ENCODE measurements around the gene RPP21.
A peak's percentile ranks its signal among the peaks of the same experiment; 100 is the strongest.

DNA sequence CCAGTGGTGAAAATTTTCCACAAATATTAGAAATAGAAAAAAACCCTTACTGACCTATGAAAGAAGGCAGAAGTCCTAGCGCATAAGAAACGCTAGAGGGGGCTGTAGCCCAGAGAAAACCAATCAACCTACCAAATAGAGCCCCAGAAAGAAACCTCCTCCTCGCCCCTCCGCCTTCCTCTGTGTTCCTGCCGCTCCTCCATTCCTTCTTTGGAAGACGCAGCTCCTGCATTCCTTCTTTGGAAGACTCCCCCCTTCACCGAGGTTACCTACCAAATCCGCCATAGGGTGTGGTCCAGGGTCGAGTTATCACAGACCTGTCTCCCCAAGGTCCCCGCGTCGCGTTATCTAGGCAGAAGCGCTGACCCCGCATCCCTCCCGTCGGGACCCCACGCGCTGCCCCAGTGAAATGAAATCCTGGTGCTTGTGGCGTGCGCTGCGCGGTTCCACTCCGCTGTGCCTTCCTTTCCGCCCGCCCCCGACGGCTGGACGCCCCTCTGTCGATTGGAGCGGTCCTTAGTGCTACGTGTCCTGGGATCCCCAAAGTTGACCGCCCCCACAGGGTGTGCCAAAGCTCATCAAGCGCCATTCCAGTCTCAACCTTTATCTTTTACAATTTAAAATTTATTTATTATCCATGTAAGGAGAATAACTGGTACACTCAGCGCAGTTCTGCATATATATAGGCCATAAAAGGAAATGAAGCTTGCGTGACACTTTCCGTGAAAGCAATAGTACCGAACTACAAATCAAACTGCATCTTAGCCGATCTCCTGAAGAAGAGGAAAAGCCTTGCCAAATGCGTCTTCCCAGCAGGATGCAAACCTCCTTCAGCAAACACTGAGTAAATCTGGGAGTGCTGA lies 13.0 kb downstream of the RPP21 start:
- TF ChIP-seq, protein P1, sequence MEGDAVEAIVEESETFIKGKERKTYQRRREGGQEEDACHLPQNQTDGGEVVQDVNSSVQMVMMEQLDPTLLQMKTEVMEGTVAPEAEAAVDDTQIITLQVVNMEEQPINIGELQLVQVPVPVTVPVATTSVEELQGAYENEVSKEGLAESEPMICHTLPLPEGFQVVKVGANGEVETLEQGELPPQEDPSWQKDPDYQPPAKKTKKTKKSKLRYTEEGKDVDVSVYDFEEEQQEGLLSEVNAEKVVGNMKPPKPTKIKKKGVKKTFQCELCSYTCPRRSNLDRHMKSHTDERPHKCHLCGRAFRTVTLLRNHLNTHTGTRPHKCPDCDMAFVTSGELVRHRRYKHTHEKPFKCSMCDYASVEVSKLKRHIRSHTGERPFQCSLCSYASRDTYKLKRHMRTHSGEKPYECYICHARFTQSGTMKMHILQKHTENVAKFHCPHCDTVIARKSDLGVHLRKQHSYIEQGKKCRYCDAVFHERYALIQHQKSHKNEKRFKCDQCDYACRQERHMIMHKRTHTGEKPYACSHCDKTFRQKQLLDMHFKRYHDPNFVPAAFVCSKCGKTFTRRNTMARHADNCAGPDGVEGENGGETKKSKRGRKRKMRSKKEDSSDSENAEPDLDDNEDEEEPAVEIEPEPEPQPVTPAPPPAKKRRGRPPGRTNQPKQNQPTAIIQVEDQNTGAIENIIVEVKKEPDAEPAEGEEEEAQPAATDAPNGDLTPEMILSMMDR (IDR thresholded peaks at IDR 0.05), result peak; percentile 87
- TF ChIP-seq TCF7L2 (IDR thresholded peaks at IDR 0.05; ENCODE audit: low read depth, low read length), result no peak
- TF ChIP-seq SIN3A (IDR thresholded peaks at IDR 0.05; ENCODE audit: borderline replicate concordance, insufficient read depth, low read depth, low read length), result no peak
